ENCODE data around the gene RBBP5.

Gene RBBP5

DNA sequence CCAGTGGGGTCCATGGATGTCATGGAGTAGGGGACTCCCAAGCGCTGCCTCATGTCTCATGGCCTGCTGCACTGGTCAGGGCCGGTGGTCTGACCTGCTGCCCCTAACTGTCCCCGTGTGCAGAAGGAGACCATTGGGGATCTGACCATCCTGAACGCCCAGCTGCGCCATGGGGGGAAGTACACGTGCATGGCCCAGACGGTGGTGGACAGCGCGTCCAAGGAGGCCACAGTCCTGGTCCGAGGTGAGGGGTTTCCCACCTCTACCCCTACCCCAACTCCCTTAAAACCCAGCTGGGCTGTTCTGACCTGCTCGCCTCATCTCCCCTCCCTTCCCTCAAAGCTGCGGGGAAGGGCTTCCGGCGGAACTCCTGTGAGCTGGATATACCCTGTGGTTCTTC, 56.1 kb downstream of the RBBP5 start:
- H3K9ac ChIP-seq, result no peak overlapping the region
- peaks cover 16% of the 10 kb centered on the region for H3K27me3 ChIP-seq (ENCODE audit: insufficient read depth, low read depth)

DNA sequence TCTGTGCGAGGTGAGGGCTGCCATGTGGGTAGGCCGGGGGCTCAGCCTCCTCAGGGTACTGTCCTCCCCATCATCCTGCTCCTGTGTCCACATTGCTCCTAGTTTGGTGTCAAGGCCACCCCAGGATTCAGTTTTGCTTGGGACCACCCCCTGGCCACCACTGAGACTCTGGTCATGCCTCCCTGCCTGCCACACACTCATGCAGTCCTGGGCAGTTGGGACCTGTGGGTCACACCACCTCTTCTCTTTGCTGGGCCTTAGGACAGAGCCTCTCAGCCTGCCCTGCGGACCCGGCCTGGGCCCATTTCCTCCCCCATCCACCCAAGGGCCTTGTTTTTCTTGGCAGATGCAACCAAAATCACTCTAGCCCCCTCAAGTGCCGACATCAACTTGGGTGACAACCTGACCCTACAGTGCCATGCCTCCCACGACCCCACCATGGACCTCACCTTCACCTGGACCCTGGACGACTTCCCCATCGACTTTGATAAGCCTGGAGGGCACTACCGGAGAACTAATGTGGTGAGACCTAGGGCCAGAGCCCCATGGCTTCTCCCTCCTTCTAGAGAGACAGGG, 56.9 kb downstream of the RBBP5 start:
- TF ChIP-seq, protein P1, sequence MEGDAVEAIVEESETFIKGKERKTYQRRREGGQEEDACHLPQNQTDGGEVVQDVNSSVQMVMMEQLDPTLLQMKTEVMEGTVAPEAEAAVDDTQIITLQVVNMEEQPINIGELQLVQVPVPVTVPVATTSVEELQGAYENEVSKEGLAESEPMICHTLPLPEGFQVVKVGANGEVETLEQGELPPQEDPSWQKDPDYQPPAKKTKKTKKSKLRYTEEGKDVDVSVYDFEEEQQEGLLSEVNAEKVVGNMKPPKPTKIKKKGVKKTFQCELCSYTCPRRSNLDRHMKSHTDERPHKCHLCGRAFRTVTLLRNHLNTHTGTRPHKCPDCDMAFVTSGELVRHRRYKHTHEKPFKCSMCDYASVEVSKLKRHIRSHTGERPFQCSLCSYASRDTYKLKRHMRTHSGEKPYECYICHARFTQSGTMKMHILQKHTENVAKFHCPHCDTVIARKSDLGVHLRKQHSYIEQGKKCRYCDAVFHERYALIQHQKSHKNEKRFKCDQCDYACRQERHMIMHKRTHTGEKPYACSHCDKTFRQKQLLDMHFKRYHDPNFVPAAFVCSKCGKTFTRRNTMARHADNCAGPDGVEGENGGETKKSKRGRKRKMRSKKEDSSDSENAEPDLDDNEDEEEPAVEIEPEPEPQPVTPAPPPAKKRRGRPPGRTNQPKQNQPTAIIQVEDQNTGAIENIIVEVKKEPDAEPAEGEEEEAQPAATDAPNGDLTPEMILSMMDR (conservative IDR thresholded peaks at IDR 0.05; ENCODE audit: low read depth, low read length), result no peak
- H3K79me2 ChIP-seq (ENCODE audit: insufficient read depth, low read depth), result no peaks in the 10 kb centered on the region
- no peak overlapping the region for H3K4me3 ChIP-seq (IDR thresholded peaks at IDR 0.05; ENCODE audit: insufficient read depth, low read depth, low read length)
- no peaks in the 10 kb centered on the region for H4K20me1 ChIP-seq (ENCODE audit: insufficient read depth)
- H3K9ac ChIP-seq, result no peak overlapping the region
- H2AFZ ChIP-seq (ENCODE audit: low read depth), result no peak overlapping the region
- no peak overlapping the region for H3K4me2 ChIP-seq
- no peaks in the 10 kb centered on the region for H3K4me1 ChIP-seq (ENCODE audit: low read depth, poor library complexity, severe bottlenecking)
- H3K27ac ChIP-seq, result no peak overlapping the region
- H3K36me3 ChIP-seq (ENCODE audit: insufficient read depth), result no peaks in the 10 kb centered on the region
- H3K27me3 ChIP-seq (ENCODE audit: insufficient read depth, low read depth), result peaks cover 16% of the 10 kb centered on the region

More for the DNA sequence above, 56.1 kb downstream of the RBBP5 start:
- TF ChIP-seq, protein P1 (conservative IDR thresholded peaks at IDR 0.05; ENCODE audit: low read depth, low read length), result no peak
- no peak overlapping the region for H3K4me2 ChIP-seq
- H3K36me3 ChIP-seq (ENCODE audit: insufficient read depth), result no peaks in the 10 kb centered on the region
- H4K20me1 ChIP-seq (ENCODE audit: insufficient read depth), result no peaks in the 10 kb centered on the region
- H3K27ac ChIP-seq, result no peak overlapping the region
- no peaks in the 10 kb centered on the region for H3K4me1 ChIP-seq (ENCODE audit: low read depth, poor library complexity, severe bottlenecking)
- H2AFZ ChIP-seq (ENCODE audit: low read depth), result no peak overlapping the region
- H3K4me3 ChIP-seq (IDR thresholded peaks at IDR 0.05; ENCODE audit: insufficient read depth, low read depth, low read length), result no peak overlapping the region
- H3K79me2 ChIP-seq (ENCODE audit: insufficient read depth, low read depth), result no peaks in the 10 kb centered on the region

DNA sequence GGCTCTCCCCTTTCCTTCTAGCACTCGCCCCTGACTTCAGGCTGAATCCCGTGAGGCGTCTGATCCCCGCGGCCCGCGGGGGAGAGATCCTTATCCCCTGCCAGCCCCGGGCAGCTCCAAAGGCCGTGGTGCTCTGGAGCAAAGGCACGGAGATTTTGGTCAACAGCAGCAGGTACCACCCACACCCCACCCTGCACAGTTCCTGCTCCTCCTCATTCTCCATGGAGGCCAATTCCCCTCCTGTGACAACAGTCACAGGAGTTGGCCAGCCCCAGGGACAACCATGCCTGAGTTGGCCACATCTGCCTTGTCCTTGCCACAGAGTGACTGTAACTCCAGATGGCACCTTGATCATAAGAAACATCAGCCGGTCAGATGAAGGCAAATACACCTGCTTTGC, 57.5 kb downstream of the RBBP5 start:
- Histone ChIP-seq H2AFZ (ENCODE audit: low read depth) (no peak overlapping the region), H3K9ac (no peak overlapping the region), H3K4me3 (IDR thresholded peaks at IDR 0.05; ENCODE audit: insufficient read depth, low read depth, low read length) (no peak overlapping the region), H3K4me2 (no peak overlapping the region), H3K36me3 (ENCODE audit: insufficient read depth) (no peaks in the 10 kb centered on the region), H3K4me1 (ENCODE audit: low read depth, poor library complexity, severe bottlenecking) (no peaks in the 10 kb centered on the region), H3K27me3 (ENCODE audit: insufficient read depth, low read depth) (peaks cover 20% of the 10 kb centered on the region), H4K20me1 (ENCODE audit: insufficient read depth) (no peaks in the 10 kb centered on the region), H3K79me2 (ENCODE audit: insufficient read depth, low read depth) (no peaks in the 10 kb centered on the region), H3K27ac (no peak overlapping the region)
- TF ChIP-seq, protein P1 (conservative IDR thresholded peaks at IDR 0.05; ENCODE audit: low read depth, low read length), result no peak

DNA sequence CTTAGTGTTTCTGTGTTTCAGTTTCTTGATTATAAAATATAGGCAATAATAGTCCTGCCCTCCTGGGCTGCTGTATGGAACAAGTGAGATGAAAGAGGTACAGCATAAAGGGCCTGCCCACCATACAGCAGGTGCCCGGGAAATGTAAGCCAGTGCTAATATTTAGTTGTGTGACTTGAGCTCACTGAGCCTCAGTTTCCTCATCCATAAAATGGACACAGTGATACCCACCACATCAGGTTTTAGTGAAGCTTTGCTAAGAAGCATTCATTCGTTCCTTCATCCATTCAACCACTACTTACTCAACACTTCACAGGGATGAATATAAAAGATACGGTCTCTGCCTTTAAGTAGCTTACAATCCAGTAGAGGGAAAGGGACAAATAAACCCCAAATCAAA, 58.9 kb downstream of the RBBP5 start:
- Histone ChIP-seq H3K79me2 (ENCODE audit: insufficient read depth, low read depth) (no peaks in the 10 kb centered on the region), H3K4me2 (no peak overlapping the region), H3K27me3 (ENCODE audit: insufficient read depth, low read depth) (peaks cover 30% of the 10 kb centered on the region), H2AFZ (ENCODE audit: low read depth) (no peak overlapping the region), H3K27ac (no peak overlapping the region), H3K36me3 (ENCODE audit: insufficient read depth) (no peaks in the 10 kb centered on the region), H4K20me1 (ENCODE audit: insufficient read depth) (no peaks in the 10 kb centered on the region), H3K9ac (no peak overlapping the region), H3K4me3 (IDR thresholded peaks at IDR 0.05; ENCODE audit: insufficient read depth, low read depth, low read length) (no peak overlapping the region), H3K4me1 (ENCODE audit: low read depth, poor library complexity, severe bottlenecking) (no peaks in the 10 kb centered on the region)
- TF ChIP-seq, protein P1 (conservative IDR thresholded peaks at IDR 0.05; ENCODE audit: low read depth, low read length), result no peak
